Adrenal gland (tissue), 5 donors: ENCODE measurements around the gene SPACA5B.
"Not testable (repeated sequence)": the region's sequence is repeated elsewhere in the genome, so short reads cannot be mapped to it uniquely, and the experiment has no call there.

Experiments
- CTCF ChIP-seq, 6 experiments: fragments of 450-650 bp in 4 of 6; fragments of 200-600 bp in 2 of 6; sonication (generic) in 1 of 6; IDR thresholded peaks; 1 replicate in 5 of 6; 2 replicates in 1 of 6; pipeline versions ENCODE4 v1.5.1 to v1.8.0; 2016 to 2021; ENCODE audit warnings: antibody characterized with exemption in 6 of 6, mild to moderate bottlenecking in 2 of 6, moderate library complexity in 1 of 6
- POLR2A ChIP-seq, 2 donors: fragments of 450-650 bp; IDR thresholded peaks; one replicate each; pipeline ENCODE4 v1.6.1; 2017; ENCODE audit warnings: antibody characterized with exemption in 2 of 2, mild to moderate bottlenecking in 2 of 2, moderate library complexity in 1 of 2
- donor health status: DM: no; HTN: no; CAD: no.

- not testable (repeated sequence) for TF ChIP-seq CTCF, POLR2A (IDR thresholded peaks at IDR 0.05)
Observed at GRCh38 chrX:48092558-48092957, 37.9 kb upstream of the SPACA5B start.
